Stomach (tissue), 4 donors: ENCODE results near the gene TET1.
"Not testable (repeated sequence)": the region's sequence is repeated elsewhere in the genome, so short reads cannot be mapped to it uniquely, and the experiment has no call there.

ENCODE experiments used
- POLR2A ChIP-seq, 4 donors: fragments of 450-650 bp; IDR thresholded peaks; one replicate each; pipeline ENCODE4 v1.6.1; 2016; ENCODE audit warnings: antibody characterized with exemption in 4 of 4, control low read depth in 2 of 4, mild to moderate bottlenecking in 1 of 4, moderate library complexity in 1 of 4
- POLR2AphosphoS5 ChIP-seq, 3 donors: sonication (generic); formaldehyde crosslinking; IDR thresholded peaks; one replicate each; pipeline ENCODE4 v1.6.1; 2016; ENCODE audit warnings: antibody characterized with exemption in 3 of 3
- TF ChIP-seq, protein P1 (sequence below), 7 experiments: fragments of 450-650 bp in 4 of 7; fragments of 200-600 bp in 3 of 7; sonication (generic) in 3 of 7; IDR thresholded peaks; one replicate each; pipeline ENCODE4 v1.5.1; 2016 to 2019; ENCODE audit warnings: antibody characterized with exemption in 7 of 7, control low read depth in 2 of 7, mild to moderate bottlenecking in 1 of 7

DNA sequence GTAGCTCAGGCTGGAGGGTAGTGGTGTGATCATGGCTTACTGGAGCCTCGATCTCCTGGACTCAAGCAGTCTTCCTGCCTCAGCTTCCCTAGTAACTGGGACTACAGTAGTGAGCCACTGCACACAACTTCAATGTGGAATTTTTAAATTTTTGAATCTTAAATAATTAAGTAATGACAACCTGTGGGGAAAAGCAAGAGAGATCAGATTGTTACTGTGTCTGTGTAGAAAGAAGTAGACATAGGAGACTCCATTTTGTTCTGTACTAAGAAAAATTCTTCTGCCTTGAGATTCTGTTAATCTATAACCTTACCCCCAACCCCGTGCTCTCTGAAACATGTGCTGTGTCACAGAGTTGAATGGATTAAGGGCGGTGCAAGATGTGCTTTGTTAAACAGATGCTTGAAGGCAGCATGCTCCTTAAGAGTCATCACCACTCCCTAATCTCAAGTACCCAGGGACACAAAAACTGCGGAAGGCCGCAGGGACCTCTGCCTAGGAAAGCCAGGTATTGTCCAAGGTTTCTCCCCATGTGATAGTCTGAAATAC, 34.6 kb upstream of the TET1 start:
- TF ChIP-seq, protein P1, sequence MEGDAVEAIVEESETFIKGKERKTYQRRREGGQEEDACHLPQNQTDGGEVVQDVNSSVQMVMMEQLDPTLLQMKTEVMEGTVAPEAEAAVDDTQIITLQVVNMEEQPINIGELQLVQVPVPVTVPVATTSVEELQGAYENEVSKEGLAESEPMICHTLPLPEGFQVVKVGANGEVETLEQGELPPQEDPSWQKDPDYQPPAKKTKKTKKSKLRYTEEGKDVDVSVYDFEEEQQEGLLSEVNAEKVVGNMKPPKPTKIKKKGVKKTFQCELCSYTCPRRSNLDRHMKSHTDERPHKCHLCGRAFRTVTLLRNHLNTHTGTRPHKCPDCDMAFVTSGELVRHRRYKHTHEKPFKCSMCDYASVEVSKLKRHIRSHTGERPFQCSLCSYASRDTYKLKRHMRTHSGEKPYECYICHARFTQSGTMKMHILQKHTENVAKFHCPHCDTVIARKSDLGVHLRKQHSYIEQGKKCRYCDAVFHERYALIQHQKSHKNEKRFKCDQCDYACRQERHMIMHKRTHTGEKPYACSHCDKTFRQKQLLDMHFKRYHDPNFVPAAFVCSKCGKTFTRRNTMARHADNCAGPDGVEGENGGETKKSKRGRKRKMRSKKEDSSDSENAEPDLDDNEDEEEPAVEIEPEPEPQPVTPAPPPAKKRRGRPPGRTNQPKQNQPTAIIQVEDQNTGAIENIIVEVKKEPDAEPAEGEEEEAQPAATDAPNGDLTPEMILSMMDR (IDR thresholded peaks at IDR 0.05) = not testable (repeated sequence)
- TF ChIP-seq POLR2A, POLR2AphosphoS5 (IDR thresholded peaks at IDR 0.05): not testable (repeated sequence)
